Sigmoid colon (tissue), 7 donors: ENCODE data around the gene ZNF627. TPM values are rescaled to one million over a fixed set of nuclear protein-coding genes. Genes with fewer than 3 reads are reported as not detected.

ENCODE experiments used
- DNase-seq: peaks from one replicate; pipeline ENCODE4 v3.0.0-alpha.2; 2019
- H3K27ac ChIP-seq, 4 donors: fragments of 200-600 bp; sonication (generic); one replicate each; pipeline ENCODE4 v1.5.1; 2016 to 2019; ENCODE audit warnings: mild to moderate bottlenecking in 1 of 4
- H3K27me3 ChIP-seq, 3 donors: fragments of 200-600 bp; sonication (generic); one replicate each; pipeline ENCODE4 v1.5.1; 2019; ENCODE audit warnings: mild to moderate bottlenecking in 1 of 3
- H3K36me3 ChIP-seq, 4 donors: fragments of 200-600 bp; sonication (generic); one replicate each; pipeline ENCODE4 v1.5.1; 2016 to 2019
- H3K4me1 ChIP-seq, 4 donors: fragments of 200-600 bp; sonication (generic); one replicate each; pipeline ENCODE4 v1.5.1; 2017 to 2019
- H3K4me3 ChIP-seq, 4 donors: fragments of 200-600 bp; sonication (generic); one replicate each; pipeline ENCODE4 v1.5.1; 2017 to 2019; ENCODE audit warnings: mild to moderate bottlenecking in 2 of 4, moderate library complexity in 1 of 4
- H3K9me3 ChIP-seq, 4 donors: fragments of 200-600 bp in 3 of 4; sonication (generic) in 3 of 4; one replicate each; pipeline versions ENCODE4 v1.5.1 to v1.6.1; 2013 to 2019
- EP300 ChIP-seq, 4 donors: sonication (generic); formaldehyde crosslinking; IDR thresholded peaks; one replicate each; pipeline ENCODE4 v1.6.1; 2017; ENCODE audit warnings: antibody characterized with exemption in 4 of 4
- POLR2A ChIP-seq, 2 donors: fragments of 450-650 bp; IDR thresholded peaks; one replicate each; pipeline ENCODE4 v1.6.1; 2016; ENCODE audit warnings: antibody characterized with exemption in 2 of 2, mild to moderate bottlenecking in 2 of 2, moderate library complexity in 2 of 2
- POLR2AphosphoS5 ChIP-seq, 4 donors: sonication (generic); formaldehyde crosslinking; IDR thresholded peaks; one replicate each; pipeline ENCODE4 v1.6.1; 2017; ENCODE audit warnings: antibody characterized with exemption in 4 of 4
- WGBS, 2 donors: extraction: QIAGEN DNeasy Blood & Tissue Kit; methylation state at CpG; one replicate each; pipeline ENCODE4 v1.1.7; 2013; 5-methylcytosine and 5-hydroxymethylcytosine counted together
- intact Hi-C: fragments of 100-400 bp; cut with DNase I; formaldehyde crosslinking; loops from one replicate; pipeline ENCODE4 v1.15.1; 2023
- polyA plus RNA-seq, 3 donors: library from polyadenylated mRNA; stranded (reverse); fragments of 200-250 nt; gene quantifications; one replicate each; pipeline ENCODE4 v1.2.3, GENCODE V29; 2013
- total RNA-seq, 4 donors: library from RNA; depleted of rRNA; stranded (reverse); fragments of >200 nt; gene quantifications; one replicate each; pipeline ENCODE4 v1.1.0, GENCODE V29; 2016
- TF ChIP-seq, protein P1 (sequence below), 4 experiments: fragments of 450-650 bp in 3 of 4; fragments of 200-600 bp in 1 of 4; IDR thresholded peaks; one replicate each; pipeline ENCODE4 v1.5.1; 2016 to 2019; ENCODE audit warnings: antibody characterized with exemption in 4 of 4, mild to moderate bottlenecking in 3 of 4, moderate library complexity in 2 of 4
- donor health status: healthy with polysubstance abuse.
- donor health status: Bipolar disorder and iron deficiency.
- donor health status: healthy.

ZNF627 gene
- total and polyA plus RNA-seq, 7 donors, result 6.2 to 13.8 (median 7.9) TPM

DNA sequence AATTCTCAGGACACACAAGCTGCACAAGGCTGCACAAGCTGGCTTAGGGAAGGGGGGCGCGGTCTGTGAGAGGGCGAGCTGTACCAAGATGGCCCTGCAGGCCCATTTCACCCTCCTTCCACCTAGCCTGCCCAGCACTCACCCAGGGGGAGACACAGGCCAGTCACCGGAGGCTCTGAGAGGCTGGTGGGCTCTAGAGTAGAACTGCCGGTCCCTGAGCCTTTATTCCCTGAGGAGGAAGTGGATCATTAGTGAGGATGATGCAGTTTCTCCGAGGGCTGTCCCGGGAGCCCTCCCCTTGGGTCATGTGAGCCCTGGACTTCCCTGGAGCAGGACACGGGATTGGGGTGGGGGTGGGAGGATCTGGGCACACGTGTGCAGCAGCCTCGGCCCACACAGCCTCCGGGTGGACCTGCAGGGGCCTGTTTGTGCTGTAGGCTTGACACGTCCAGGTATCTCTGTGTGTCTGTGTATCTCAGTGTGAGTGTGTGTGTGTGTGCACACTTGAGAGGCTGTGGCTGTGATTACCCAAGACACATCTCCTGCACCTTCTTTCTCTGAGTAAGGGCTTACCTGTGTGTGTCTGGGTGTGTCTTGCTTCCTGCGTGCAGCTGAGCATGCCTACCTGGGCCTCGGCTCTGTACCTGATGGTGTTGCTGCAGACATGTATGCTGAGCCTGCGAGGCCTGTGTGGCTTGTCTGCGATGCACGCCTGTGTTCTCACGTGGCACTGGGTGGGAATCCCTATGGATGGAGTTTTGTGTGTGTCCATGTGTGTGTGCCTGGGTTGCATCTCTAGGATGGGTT is 19.6 kb upstream of the ZNF627 start, which contains the start of gene ACP5:
Gene ACP5, minus strand, starts transcription at position 195 of the 807 bp plus-strand sequence. CDS start 328 bp downstream, outside the sequence.
- 61 to 68% methylated on average over 18 of the region's 18 CpGs for WGBS, 2 donors
- peaks cover 6 to 23% (median 15%) of the 10 kb centered on the region in 3 donors for H3K27me3 ChIP-seq
- peak within 1 kb of the TSS; percentile 8 to 46 (median 32) for H3K4me3 ChIP-seq
- H3K36me3 ChIP-seq, result no peaks in the 10 kb centered on the region
- no peaks in the 10 kb centered on the region for H3K9me3 ChIP-seq
- H3K4me1 ChIP-seq, result peaks cover 0 to 13% (median 9%) of the 10 kb centered on the region in 4 donors
- no peak for DNase-seq
- H3K27ac ChIP-seq, result peak within 1 kb of the TSS in 3 of 4 donors; percentile 35 to 59 (median 50)
- no peak for TF ChIP-seq POLR2AphosphoS5 (IDR thresholded peaks at IDR 0.05)
- TF ChIP-seq EP300 (IDR thresholded peaks at IDR 0.05), result no peak
- intact Hi-C loops, result no loop called here

DNA sequence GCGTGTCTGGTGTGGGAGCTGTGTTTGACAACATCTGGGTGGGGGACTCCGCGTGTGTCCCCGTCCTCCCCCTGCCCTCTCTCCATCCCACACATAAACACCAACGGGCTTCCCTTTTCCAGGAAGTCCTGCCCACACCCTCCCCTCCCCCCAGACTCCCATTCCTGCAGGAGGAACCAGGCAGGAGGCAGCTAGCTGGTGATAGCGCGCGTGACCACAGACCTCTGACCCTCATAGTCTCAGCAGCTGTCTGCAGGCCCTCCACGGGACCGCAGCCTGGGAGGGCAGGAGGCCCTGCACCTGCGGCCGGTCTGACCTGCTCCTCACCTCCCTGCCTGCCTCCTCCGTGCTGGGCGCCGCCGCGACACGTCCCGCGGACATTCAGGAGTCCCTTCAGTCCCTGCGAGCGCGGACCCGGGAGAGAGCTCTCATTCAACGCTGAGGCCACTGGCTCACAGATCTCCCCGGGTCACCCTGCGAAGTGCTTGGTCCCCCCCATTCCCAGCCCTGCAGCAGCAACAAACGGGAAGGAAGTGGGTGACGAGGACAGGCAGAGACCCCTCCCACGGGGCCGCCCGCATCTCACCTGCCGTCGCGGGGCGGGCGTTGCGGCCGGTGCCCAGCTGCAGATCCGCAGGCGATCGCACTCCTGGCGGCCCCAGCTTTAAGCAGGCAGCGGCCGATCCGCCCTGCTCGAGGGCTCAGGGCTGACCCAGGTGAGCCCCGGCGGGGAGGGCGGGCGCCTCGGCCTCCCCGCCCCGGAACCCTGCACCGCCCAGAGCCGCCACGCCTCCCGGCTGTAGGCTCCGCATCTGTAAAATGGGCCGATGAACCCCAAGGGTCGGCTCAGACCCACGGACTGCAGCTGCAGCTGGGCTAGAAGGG is 18.8 kb upstream of the ZNF627 start:
- intact Hi-C loops, result no loop called here
- no peak for TF ChIP-seq EP300 (IDR thresholded peaks at IDR 0.05)
- no peak for TF ChIP-seq POLR2A (IDR thresholded peaks at IDR 0.05)
- TF ChIP-seq, protein P1, sequence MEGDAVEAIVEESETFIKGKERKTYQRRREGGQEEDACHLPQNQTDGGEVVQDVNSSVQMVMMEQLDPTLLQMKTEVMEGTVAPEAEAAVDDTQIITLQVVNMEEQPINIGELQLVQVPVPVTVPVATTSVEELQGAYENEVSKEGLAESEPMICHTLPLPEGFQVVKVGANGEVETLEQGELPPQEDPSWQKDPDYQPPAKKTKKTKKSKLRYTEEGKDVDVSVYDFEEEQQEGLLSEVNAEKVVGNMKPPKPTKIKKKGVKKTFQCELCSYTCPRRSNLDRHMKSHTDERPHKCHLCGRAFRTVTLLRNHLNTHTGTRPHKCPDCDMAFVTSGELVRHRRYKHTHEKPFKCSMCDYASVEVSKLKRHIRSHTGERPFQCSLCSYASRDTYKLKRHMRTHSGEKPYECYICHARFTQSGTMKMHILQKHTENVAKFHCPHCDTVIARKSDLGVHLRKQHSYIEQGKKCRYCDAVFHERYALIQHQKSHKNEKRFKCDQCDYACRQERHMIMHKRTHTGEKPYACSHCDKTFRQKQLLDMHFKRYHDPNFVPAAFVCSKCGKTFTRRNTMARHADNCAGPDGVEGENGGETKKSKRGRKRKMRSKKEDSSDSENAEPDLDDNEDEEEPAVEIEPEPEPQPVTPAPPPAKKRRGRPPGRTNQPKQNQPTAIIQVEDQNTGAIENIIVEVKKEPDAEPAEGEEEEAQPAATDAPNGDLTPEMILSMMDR (IDR thresholded peaks at IDR 0.05), result no peak
- TF ChIP-seq POLR2AphosphoS5 (IDR thresholded peaks at IDR 0.05), result no peak
- Histone ChIP-seq H3K36me3 (no peaks in the 10 kb centered on the region), H3K27me3 (peaks cover 6 to 23% (median 15%) of the 10 kb centered on the region in 3 donors), H3K27ac (peak overlapping the region in 3 of 4 donors; percentile 35 to 59 (median 50)), H3K4me1 (peaks cover 0 to 13% (median 9%) of the 10 kb centered on the region in 4 donors), H3K9me3 (no peaks in the 10 kb centered on the region), H3K4me3 (peak overlapping the region; percentile 8 to 46 (median 32))
- WGBS, 2 donors, result 6 to 7% methylated on average over 62 of the region's 62 CpGs
- DNase-seq, result peak; percentile 80

DNA sequence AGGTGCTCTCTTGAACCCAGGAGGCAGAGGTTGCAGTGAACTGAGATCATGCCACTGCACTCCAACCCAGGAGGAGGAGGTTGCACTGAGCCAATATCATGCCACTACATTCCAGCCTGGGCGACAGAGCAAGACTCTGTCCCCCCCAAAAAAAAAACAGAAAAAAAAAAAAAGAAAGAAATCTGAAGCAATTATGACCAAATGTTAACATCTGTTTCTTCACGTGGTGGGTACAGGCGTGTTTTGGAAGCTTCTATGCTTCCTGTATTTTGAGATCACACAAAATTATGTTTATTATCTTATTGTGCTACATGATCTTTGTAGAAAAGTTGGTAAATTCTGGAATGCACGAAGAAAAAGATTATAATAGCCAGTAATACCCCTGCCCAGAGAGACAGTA is 17.2 kb upstream of the ZNF627 start:
- no peak for DNase-seq
- Histone ChIP-seq H3K36me3 (no peaks in the 10 kb centered on the region), H3K27me3 (peaks cover 6 to 23% (median 15%) of the 10 kb centered on the region in 3 donors), H3K27ac (no peak overlapping the region), H3K9me3 (no peaks in the 10 kb centered on the region), H3K4me3 (no peak overlapping the region), H3K4me1 (peaks cover 0 to 13% (median 9%) of the 10 kb centered on the region in 4 donors)
- 63 to 77% methylated on average over 4 of the region's 4 CpGs for WGBS, 2 donors
- intact Hi-C loops, result no loop called here
- TF ChIP-seq POLR2AphosphoS5 (IDR thresholded peaks at IDR 0.05) (no peak), POLR2A (IDR thresholded peaks at IDR 0.05) (no peak), EP300 (IDR thresholded peaks at IDR 0.05) (no peak)
- TF ChIP-seq, protein P1 (IDR thresholded peaks at IDR 0.05), result no peak

DNA sequence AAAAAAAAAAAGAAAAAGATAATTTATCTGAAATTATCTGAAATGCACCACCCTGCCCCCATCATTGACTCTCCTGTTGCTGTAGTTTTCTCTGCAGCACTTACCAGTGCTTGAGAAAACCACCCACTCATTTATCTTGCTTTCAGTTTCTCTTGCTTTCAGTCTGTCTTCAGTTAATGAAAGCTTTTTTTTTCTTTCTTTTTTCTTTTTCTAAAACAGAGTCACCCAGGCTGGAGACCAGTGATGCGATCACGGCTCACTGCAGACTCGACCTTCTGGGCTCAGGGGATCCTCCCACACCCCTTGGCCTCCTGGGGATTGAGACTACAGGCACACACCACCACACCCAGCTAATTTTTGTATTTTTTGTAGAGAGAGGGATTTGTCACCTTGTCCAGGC is 15.5 kb upstream of the ZNF627 start:
- H3K36me3 ChIP-seq, result no peaks in the 10 kb centered on the region
- H3K4me3 ChIP-seq, result no peak overlapping the region
- no peaks in the 10 kb centered on the region for H3K9me3 ChIP-seq
- 18 to 43% methylated on average over 3 of the region's 3 CpGs for WGBS, 2 donors
- intact Hi-C loops, result no loop called here
- DNase-seq, result no peak
- no peak for TF ChIP-seq POLR2AphosphoS5 (IDR thresholded peaks at IDR 0.05)
- TF ChIP-seq, protein P1 (IDR thresholded peaks at IDR 0.05), result no peak
- TF ChIP-seq POLR2A (IDR thresholded peaks at IDR 0.05), result no peak
- no peak for TF ChIP-seq EP300 (IDR thresholded peaks at IDR 0.05)
- peaks cover 6 to 23% (median 15%) of the 10 kb centered on the region in 3 donors for H3K27me3 ChIP-seq
- peaks cover 0 to 13% (median 9%) of the 10 kb centered on the region in 4 donors for H3K4me1 ChIP-seq
- H3K27ac ChIP-seq, result peak overlapping the region in 1 of 4 donors; percentile 43
